Ascending aorta (tissue), 2 donors: Measurements from ENCODE around the gene ZNF239. TPM values are rescaled to one million over a fixed set of nuclear protein-coding genes. Genes with fewer than 3 reads are reported as not detected.

Experiments used
- DNase-seq, 2 donors: peaks; one replicate each; pipeline ENCODE4 v3.0.0-alpha.2; 2019; ENCODE audit warnings: low spot score in 2 of 2
- H3K27ac ChIP-seq, 2 donors: fragments of 200-600 bp; sonication (generic); one replicate each; pipeline ENCODE4 v1.5.1; 2016 to 2017; ENCODE audit warnings: mild to moderate bottlenecking in 1 of 2
- H3K27me3 ChIP-seq: fragments of 200-600 bp; sonication (generic); one replicate; pipeline ENCODE4 v1.5.1; 2017
- H3K36me3 ChIP-seq, 2 donors: fragments of 200-600 bp; sonication (generic); one replicate each; pipeline ENCODE4 v1.5.1; 2016
- H3K4me1 ChIP-seq, 2 donors: fragments of 200-600 bp; sonication (generic); one replicate each; pipeline ENCODE4 v1.5.1; 2016 to 2017; ENCODE audit warnings: mild to moderate bottlenecking in 1 of 2
- H3K4me3 ChIP-seq, 2 donors: fragments of 200-600 bp; sonication (generic); one replicate each; pipeline ENCODE4 v1.5.1; 2016 to 2017; ENCODE audit warnings: mild to moderate bottlenecking in 1 of 2
- H3K9me3 ChIP-seq, 2 donors: fragments of 200-600 bp; sonication (generic); one replicate each; pipeline ENCODE4 v1.5.1; 2016
- intact Hi-C: fragments of 100-400 bp; cut with DNase I; formaldehyde crosslinking; loops from one replicate; pipeline ENCODE4 v1.15.1; 2023
- total RNA-seq: library from RNA; depleted of rRNA; stranded (reverse); fragments of >200 nt; gene quantifications from one replicate; pipeline ENCODE4 v1.1.0, GENCODE V29; 2016
- TF ChIP-seq, protein P1 (sequence below), 3 experiments: fragments of 200-600 bp in 2 of 3; fragments of 450-650 bp in 1 of 3; sonication (generic) in 2 of 3; IDR thresholded peaks; one replicate each; pipeline ENCODE4 v1.5.1; 2016 to 2019; ENCODE audit warnings: antibody characterized with exemption in 3 of 3, mild to moderate bottlenecking in 1 of 3, moderate library complexity in 1 of 3

Gene ZNF239
- total RNA-seq = 7.1 TPM

DNA sequence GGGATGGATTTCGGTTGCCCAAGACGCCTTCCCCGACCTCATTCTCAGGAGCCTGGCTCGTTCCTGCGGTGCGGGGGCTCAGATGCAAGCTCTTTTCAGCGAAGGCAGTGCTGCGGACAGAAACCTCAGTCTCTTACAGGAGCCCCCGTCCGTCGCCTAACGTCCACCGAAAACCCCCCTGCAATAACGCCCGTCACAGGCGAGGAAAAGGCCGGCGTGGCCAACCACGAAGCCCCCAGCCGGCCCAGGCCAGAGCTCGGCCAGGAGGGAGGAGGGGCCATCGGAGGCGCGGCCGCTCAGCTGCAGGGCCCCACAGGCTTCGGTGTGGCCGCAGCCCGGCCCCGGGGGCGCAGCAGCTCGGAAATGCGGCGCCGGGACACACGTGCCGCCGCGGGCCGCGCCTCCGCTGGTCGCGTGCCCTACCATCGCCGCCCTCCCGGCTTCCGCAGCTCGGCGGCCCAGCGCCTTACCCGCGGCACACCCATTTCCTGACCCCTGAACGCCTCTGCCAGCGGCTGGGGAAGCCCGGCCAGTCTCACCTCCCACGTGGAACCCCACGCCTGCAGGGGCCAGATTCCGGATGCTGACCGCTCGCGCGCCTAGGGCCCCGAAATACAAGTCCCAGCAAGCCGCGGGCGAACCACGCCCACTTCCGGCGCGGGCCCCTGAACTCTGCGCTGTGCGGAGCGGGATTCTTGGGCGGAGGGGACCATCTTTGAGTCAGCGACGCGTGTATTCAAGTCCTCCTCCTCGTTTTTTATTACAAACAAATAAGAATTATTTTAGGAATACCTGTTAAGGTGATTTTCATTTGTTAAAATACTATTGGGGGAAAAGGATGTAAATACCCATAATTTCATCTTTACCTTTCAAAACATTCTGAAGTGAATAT is at the start of gene ZNF239:
Gene ZNF239, minus strand, starts transcription at position 616 of the 892 bp plus-strand sequence. CDS start 16,537 bp downstream, outside the sequence.
- Histone ChIP-seq H3K36me3 (peaks cover 0 to 4% of the 10 kb centered on the region in 2 donors), H3K27ac (peak within 1 kb of the TSS; percentile 71 to 80), H3K4me1 (no peaks in the 10 kb centered on the region), H3K27me3 (no peaks in the 10 kb centered on the region), H3K9me3 (no peaks in the 10 kb centered on the region), H3K4me3 (peak within 1 kb of the TSS; percentile 74 to 78)
- intact Hi-C loops = loop anchor here (1.0 to 10.0 kb wide), 5 partner anchors 33 to 789 kb away; partner anchors contain the start of genes BMS1, CSGALNACT2, ZNF32 and ZNF485
- TF ChIP-seq, protein P1, sequence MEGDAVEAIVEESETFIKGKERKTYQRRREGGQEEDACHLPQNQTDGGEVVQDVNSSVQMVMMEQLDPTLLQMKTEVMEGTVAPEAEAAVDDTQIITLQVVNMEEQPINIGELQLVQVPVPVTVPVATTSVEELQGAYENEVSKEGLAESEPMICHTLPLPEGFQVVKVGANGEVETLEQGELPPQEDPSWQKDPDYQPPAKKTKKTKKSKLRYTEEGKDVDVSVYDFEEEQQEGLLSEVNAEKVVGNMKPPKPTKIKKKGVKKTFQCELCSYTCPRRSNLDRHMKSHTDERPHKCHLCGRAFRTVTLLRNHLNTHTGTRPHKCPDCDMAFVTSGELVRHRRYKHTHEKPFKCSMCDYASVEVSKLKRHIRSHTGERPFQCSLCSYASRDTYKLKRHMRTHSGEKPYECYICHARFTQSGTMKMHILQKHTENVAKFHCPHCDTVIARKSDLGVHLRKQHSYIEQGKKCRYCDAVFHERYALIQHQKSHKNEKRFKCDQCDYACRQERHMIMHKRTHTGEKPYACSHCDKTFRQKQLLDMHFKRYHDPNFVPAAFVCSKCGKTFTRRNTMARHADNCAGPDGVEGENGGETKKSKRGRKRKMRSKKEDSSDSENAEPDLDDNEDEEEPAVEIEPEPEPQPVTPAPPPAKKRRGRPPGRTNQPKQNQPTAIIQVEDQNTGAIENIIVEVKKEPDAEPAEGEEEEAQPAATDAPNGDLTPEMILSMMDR (IDR thresholded peaks at IDR 0.05) = no peak
- peak; percentile 71 to 96 for DNase-seq

DNA sequence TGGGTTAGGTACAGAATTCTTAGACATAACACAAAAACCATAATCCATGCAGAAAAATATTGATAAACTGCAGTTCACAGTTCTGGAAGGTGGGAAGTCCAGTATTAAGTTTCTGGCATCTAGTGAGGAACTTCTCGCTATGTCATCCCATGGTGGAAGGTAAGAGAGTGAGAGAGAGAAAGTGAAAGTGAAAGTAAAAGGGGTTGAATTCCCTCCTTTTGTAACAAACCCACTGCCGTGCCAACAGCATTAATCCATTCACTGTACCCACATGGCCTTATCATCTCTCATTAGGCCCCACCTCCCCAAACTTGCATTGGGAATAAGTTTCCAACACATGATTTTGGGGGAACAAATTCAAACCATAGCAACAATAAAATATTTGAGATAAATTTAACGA is 48.9 kb upstream of the ZNF239 start:
- TF ChIP-seq, protein P1 (IDR thresholded peaks at IDR 0.05) = no peak

DNA sequence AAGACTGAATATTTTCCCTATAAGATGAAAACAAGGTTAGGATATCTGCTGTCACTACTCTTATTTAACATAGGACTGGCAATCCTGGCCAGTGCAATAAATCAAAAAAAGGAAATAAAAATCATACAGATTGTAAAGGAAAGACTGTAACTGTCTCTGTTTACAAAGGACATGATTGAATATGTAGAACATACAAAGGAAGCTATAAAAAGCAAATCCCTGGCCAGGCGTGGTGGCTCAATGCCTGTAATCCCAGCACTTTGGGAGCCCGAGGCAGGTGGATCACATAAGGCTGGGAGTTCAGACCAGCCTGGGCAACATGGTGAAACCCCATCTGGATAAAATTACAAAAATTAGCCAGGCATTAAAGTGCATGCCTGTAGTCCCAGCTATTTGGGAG is 47.6 kb upstream of the ZNF239 start:
- no peak for DNase-seq
- H3K27ac ChIP-seq = no peak overlapping the region
- no peaks in the 10 kb centered on the region for H3K27me3 ChIP-seq
- no peaks in the 10 kb centered on the region for H3K4me1 ChIP-seq
- TF ChIP-seq, protein P1 (IDR thresholded peaks at IDR 0.05) = no peak
- H3K4me3 ChIP-seq = no peak overlapping the region
- intact Hi-C loops = no loop called here
- peaks cover 2 to 11% of the 10 kb centered on the region in 2 donors for H3K9me3 ChIP-seq
- H3K36me3 ChIP-seq = peaks cover 1 to 2% of the 10 kb centered on the region in 2 donors

More for the DNA sequence above, 48.9 kb upstream of the ZNF239 start:
- no peaks in the 10 kb centered on the region for H3K4me1 ChIP-seq
- no peaks in the 10 kb centered on the region for H3K36me3 ChIP-seq
- H3K27ac ChIP-seq = no peak overlapping the region
- no peaks in the 10 kb centered on the region for H3K27me3 ChIP-seq
- no peak for DNase-seq
- intact Hi-C loops = no loop called here
- H3K4me3 ChIP-seq = peak overlapping the region; percentile 33 to 56
- peaks cover 0 to 4% of the 10 kb centered on the region in 2 donors for H3K9me3 ChIP-seq

DNA sequence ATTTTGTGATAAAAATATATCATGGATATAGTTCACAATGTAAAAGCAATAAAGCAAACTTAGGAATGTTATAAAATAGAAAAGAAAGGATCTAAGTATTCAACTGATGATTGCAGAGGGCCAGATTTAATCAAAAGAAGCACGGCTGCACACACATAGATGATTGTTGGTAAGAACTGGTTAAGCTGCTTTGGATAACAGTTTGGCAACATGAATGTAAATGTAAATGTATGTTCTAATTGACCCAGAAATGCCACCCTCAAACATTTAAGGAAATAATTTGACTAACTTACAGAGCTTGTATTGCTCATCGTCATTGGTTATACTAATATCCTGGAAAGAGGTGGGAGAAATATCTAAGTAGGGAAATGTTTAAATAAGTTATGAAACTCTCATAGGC is 45.0 kb upstream of the ZNF239 start:
- Histone ChIP-seq H3K27me3 (no peaks in the 10 kb centered on the region), H3K9me3 (peaks cover 10 to 35% of the 10 kb centered on the region in 2 donors), H3K36me3 (peaks cover 20 to 28% of the 10 kb centered on the region in 2 donors), H3K4me1 (no peaks in the 10 kb centered on the region), H3K4me3 (no peak overlapping the region), H3K27ac (no peak overlapping the region)
- intact Hi-C loops = no loop called here
- TF ChIP-seq, protein P1 (IDR thresholded peaks at IDR 0.05) = no peak
- DNase-seq = no peak

DNA sequence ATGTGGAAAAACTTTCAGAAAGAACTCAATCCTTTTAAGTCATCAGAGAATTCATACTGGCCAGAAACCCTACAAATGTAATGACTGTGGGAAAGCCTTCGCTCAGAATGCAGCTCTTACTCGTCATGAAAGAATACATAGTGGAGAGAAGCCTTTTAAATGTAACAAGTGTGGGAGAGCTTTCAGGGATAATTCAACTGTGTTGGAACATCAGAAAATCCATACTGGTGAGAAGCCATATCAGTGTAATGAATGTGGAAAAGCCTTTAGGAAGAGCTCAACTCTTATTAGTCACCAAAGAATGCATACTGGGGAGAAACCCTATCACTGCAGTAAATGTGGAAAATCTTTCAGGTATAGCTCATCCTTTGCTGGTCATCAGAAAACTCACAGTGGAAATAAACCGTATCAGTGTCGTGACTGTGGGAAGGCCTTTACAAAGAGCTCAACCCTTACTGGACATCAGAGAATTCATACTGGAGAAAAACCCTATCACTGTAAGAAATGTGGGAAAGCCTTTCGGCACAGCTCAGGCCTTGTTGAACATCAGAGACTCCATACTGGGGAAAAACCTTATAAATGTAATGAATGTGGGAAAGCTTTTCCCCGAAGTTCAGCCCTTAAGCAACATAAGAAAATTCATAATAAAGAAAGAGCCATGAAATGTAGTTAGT is 42.4 kb upstream of the ZNF239 start:
- TF ChIP-seq, protein P1 (IDR thresholded peaks at IDR 0.05) = no peak
- Histone ChIP-seq H3K36me3 (peaks cover 28 to 41% of the 10 kb centered on the region in 2 donors), H3K4me1 (no peaks in the 10 kb centered on the region), H3K27ac (no peak overlapping the region), H3K27me3 (no peaks in the 10 kb centered on the region), H3K9me3 (peaks cover 10 to 44% of the 10 kb centered on the region in 2 donors), H3K4me3 (no peak overlapping the region)
- intact Hi-C loops = no loop called here
- DNase-seq = no peak
